ENCODE measurements around the gene NR0B1. TPM values are rescaled to one million over a fixed set of nuclear protein-coding genes. Genes with fewer than 3 reads are reported as not detected.
A peak's percentile ranks its signal among the peaks of the same experiment; 100 is the strongest.

NR0B1 gene
- total RNA-seq, 1 experiment from 2014 or later: not detected

DNA sequence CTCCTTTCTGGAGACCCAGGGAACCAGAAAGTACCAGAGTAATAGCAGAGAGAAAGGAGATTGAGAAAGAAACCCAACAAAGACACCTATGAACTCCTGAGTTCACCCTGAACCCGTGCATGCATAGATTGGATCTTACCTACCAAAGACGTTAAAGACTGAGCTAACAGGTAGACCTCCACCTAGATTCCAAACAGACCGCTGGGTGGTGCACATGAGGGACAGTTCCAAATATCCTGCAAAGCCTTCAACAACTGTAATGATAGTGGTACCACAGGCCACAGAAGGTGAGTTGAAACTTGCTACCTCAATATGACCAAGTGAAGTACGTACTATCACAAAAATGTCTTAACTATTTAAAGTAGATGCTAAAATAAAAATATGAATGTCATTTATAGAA lies 34.0 kb upstream of the NR0B1 start:
- peak; percentile 74 for ATAC-seq
- no peak for DNase-seq (ENCODE audit: low read depth, low spot score)
- RAD21 ChIA-PET (ENCODE audit: low non-redundant PET in 1 of 2, low total read pairs in 2 of 2, uncharacterized antibody in 2 of 2, unreplicated experiment in 2 of 2): no interaction called here

More for the DNA sequence above, 34.0 kb upstream of the NR0B1 start:
- ChIA-PET CTCF (no interaction called here), POLR2A (no interaction called here)
- intact Hi-C loops (cut with micrococcal nuclease): loop anchor here (2.0 kb wide), 1 partner anchor 146 kb away; no protein-coding TSS in a partner anchor
- no TSS peak for BruUV-seq (replicated peaks)
- Histone ChIP-seq H3K9me2 (ENCODE audit: insufficient read depth) (no peaks in the 10 kb centered on the region), H3K9ac (ENCODE audit: low read length) (no peak overlapping the region), H3K9me3 (ENCODE audit: control insufficient read depth in 1 of 2, insufficient read depth in 1 of 2, low read depth in 1 of 2, low read length in 2 of 2) (no peaks in the 10 kb centered on the region), H4K20me1 (ENCODE audit: insufficient read depth) (no peaks in the 10 kb centered on the region), H3K27me3 (ENCODE audit: insufficient read depth, low read length) (no peaks in the 10 kb centered on the region), H3K4me2 (ENCODE audit: low read length) (no peak overlapping the region), H3K4me1 (ENCODE audit: control insufficient read depth in 1 of 2, insufficient read depth in 2 of 2, low read length in 2 of 2) (no peaks in the 10 kb centered on the region), H3K36me3 (ENCODE audit: control insufficient read depth in 1 of 2, insufficient read depth in 2 of 2, low read length in 2 of 2) (no peaks in the 10 kb centered on the region), H3K27ac (ENCODE audit: low read depth, low read length) (no peak overlapping the region), H3K4me3 (replicated peaks in 1 of 2; ENCODE audit: low read depth in 1 of 2, low read length in 2 of 2) (no peak overlapping the region), H2AFZ (ENCODE audit: low read depth, low read length, poor library complexity, severe bottlenecking) (no peak overlapping the region), H3K79me2 (ENCODE audit: insufficient read depth, low read length) (no peaks in the 10 kb centered on the region)
- TF ChIP-seq, protein P1, sequence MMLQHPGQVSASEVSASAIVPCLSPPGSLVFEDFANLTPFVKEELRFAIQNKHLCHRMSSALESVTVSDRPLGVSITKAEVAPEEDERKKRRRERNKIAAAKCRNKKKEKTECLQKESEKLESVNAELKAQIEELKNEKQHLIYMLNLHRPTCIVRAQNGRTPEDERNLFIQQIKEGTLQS (IDR thresholded peaks at IDR 0.05): no peak
- TF ChIP-seq RAD21 (IDR thresholded peaks at IDR 0.05; ENCODE audit: low read depth) (0 out of 2 replicates have a peak, but pooled peaks have one; percentile 19), SIN3A (IDR thresholded peaks at IDR 0.05; ENCODE audit: low read depth) (no peak)
- TF ChIP-seq, protein P2, sequence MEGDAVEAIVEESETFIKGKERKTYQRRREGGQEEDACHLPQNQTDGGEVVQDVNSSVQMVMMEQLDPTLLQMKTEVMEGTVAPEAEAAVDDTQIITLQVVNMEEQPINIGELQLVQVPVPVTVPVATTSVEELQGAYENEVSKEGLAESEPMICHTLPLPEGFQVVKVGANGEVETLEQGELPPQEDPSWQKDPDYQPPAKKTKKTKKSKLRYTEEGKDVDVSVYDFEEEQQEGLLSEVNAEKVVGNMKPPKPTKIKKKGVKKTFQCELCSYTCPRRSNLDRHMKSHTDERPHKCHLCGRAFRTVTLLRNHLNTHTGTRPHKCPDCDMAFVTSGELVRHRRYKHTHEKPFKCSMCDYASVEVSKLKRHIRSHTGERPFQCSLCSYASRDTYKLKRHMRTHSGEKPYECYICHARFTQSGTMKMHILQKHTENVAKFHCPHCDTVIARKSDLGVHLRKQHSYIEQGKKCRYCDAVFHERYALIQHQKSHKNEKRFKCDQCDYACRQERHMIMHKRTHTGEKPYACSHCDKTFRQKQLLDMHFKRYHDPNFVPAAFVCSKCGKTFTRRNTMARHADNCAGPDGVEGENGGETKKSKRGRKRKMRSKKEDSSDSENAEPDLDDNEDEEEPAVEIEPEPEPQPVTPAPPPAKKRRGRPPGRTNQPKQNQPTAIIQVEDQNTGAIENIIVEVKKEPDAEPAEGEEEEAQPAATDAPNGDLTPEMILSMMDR (IDR thresholded peaks at IDR 0.05 in 2 of 3, conservative IDR thresholded peaks at IDR 0.05 in 1 of 3; ENCODE audit: borderline replicate concordance in 1 of 3, insufficient read depth in 1 of 3, low read depth in 2 of 3, low read length in 2 of 3): peak in 2 of 3 experiments; percentile 24 to 28; a peak in 3 of 6 replicates
- TF ChIP-seq, protein P3, sequence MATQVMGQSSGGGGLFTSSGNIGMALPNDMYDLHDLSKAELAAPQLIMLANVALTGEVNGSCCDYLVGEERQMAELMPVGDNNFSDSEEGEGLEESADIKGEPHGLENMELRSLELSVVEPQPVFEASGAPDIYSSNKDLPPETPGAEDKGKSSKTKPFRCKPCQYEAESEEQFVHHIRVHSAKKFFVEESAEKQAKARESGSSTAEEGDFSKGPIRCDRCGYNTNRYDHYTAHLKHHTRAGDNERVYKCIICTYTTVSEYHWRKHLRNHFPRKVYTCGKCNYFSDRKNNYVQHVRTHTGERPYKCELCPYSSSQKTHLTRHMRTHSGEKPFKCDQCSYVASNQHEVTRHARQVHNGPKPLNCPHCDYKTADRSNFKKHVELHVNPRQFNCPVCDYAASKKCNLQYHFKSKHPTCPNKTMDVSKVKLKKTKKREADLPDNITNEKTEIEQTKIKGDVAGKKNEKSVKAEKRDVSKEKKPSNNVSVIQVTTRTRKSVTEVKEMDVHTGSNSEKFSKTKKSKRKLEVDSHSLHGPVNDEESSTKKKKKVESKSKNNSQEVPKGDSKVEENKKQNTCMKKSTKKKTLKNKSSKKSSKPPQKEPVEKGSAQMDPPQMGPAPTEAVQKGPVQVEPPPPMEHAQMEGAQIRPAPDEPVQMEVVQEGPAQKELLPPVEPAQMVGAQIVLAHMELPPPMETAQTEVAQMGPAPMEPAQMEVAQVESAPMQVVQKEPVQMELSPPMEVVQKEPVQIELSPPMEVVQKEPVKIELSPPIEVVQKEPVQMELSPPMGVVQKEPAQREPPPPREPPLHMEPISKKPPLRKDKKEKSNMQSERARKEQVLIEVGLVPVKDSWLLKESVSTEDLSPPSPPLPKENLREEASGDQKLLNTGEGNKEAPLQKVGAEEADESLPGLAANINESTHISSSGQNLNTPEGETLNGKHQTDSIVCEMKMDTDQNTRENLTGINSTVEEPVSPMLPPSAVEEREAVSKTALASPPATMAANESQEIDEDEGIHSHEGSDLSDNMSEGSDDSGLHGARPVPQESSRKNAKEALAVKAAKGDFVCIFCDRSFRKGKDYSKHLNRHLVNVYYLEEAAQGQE (IDR thresholded peaks at IDR 0.05; ENCODE audit: low read depth): no peak
